ENCODE results near the gene RAPGEF1.
"Not testable (repeated sequence)": the region's sequence is repeated elsewhere in the genome, so short reads cannot be mapped to it uniquely, and the experiment has no call there.

RAPGEF1 gene

GRCh38 chr9:131685753-131686706 is 53.8 kb downstream of the RAPGEF1 start:
- no peak for DNase-seq

- not testable (repeated sequence) for DNase-seq
Observed at GRCh38 chr9:131683094-131683493, 56.8 kb downstream of the RAPGEF1 start.

DNA sequence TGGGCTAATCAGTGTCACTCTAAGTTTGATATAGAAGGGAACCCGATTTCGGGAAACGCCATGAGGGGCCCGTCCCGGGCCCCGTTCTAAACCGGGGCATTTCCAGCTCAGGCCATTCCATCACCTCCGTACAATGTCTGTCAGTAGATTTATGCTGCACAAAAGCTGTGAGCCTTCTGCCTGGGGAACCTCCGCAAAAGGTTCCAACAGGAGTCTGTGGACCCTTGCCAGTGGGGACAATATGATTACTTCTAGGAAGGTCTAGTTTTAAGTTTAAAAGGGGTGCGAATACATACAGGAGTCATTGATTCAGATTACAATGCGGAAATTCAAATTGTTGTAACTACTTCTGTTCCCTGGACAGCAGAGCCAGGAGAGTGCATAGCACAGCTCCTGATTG is 57.6 kb downstream of the RAPGEF1 start:
- no peak for DNase-seq

DNA sequence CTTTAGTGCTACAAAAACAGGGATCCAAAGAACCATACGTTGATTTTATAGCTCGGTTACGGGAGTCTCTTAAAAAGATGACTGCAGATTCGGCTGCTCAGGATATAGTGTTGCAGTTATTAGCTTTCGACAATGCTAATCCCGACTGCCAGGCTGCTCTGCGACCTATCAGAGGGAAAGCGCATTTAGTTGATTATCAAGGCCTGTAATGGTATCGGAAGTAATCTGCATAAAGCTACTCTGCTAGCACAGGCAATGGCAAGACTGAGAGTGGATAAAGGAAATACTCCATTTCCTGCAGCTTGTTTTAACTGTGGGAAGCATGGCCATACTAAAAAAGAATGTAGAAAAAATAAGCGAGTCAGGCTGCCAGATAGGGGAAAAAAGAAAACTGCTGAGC is 58.0 kb downstream of the RAPGEF1 start:
- not testable (repeated sequence) for DNase-seq

- DNase-seq, result not testable (repeated sequence)
Observed at GRCh38 chr9:131681108-131681507, 58.8 kb downstream of the RAPGEF1 start.

DNA sequence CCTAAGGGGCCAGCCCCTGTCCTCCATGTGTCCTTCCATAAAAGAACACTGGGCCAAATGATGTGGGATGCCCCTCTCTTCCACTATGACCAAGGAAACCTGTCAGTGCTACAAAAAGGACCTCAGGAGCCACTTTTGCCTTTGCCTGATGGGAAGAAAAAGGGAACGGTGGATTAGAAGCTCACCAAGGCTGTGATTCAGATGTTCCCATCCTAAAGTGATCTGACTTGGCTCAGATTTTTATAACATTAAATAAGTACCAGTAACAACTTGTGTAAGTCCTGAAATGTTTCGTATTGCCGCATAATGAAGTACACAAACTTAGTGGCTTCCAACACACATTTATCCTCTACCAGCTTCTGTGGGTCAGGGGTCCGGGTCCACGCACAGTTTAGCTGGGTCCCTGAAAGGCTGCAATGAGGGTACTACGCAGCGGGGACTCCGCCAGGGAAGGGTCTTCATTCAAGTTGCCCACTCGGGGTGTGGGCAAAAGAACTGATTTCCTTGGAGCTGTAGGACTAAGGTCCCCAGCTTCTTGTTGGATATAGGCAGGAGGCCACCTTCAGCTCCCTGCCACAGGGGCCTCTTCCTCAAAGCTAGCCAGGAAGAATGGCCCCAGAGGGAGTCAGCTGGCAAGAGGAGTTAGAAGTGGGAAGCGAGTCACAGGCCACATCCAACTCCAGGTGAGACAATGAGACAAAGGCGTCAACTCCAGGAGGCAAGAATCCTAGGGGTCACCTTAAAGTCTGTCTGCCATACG is 60.4 kb downstream of the RAPGEF1 start:
- DNase-seq, result no peak

DNA sequence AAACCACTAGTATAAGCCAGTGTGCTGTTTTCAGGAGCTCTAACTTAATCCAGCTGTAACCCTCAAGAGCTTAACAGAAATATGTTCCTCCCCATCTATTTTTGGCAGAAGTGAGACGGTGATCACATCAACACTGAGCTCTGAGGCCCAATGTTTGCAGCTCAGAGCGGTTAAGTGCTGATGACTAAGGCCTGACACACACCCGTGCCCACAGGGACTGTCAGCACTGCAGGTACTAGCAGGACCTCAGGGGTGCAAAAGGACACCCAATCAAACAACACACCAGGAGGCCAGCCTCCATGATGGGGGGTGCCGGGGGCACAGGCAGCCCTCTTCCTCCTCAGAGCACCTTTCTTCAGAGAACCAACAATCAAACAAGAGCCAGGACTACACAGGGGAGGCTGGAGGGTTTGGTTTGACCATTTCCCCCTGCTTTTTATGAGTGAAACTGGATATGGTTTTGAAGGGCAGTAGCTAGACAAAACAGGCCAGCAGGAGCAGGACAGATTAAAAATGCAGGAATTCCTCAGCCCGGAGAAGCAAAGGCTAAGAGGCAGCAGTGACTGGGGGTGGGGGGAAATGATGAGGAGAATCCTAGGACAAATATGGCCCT is 61.3 kb downstream of the RAPGEF1 start:
- peak; percentile 84 for DNase-seq

GRCh38 chr9:131677444-131678180 is 62.3 kb downstream of the RAPGEF1 start:
- DNase-seq, result no peak

DNA sequence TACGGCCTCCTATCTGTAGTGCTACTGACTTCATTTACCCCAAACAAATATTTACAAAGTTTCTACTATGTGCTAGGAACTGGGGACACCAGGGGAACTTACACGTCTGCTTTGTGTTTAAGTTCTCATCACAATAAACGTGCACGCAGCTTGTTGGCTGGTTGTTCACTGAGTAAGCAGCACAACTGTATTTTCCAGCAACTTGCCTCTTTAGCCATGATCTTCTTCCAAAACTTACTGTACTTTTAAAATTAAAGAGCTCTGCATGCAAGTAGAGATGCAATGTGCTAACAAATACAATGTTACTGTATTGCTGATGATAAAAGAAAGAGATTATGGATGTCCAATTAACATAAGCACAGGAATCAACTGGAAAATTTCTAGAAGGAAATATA is 62.8 kb downstream of the RAPGEF1 start:
- DNase-seq, result no peak

DNA sequence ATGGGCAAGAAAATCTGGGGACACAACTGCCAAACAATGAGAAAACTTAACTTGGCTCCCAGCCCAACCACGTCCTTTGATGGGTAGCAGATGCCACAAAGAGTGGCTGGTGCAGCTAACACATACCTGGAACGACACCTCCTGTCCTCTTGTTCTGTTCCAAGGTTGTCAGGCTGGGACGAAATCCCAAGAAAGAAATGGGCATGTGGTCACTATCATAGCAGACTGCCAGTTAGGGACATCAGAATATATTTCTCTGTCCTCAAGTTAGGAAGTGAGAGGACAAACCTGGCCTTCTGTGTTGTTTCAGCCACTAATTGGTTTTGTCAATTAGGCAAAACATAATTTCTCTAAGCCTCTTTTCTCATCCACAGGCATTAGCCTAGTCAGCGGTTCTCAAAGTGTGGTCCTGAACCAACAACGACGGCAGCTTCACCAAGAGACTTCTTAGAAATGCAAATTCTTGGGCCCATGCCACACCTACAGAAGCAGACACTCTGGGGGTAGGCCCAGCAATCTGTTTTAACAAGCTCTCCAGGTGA is 63.4 kb downstream of the RAPGEF1 start:
- no peak for DNase-seq

DNA sequence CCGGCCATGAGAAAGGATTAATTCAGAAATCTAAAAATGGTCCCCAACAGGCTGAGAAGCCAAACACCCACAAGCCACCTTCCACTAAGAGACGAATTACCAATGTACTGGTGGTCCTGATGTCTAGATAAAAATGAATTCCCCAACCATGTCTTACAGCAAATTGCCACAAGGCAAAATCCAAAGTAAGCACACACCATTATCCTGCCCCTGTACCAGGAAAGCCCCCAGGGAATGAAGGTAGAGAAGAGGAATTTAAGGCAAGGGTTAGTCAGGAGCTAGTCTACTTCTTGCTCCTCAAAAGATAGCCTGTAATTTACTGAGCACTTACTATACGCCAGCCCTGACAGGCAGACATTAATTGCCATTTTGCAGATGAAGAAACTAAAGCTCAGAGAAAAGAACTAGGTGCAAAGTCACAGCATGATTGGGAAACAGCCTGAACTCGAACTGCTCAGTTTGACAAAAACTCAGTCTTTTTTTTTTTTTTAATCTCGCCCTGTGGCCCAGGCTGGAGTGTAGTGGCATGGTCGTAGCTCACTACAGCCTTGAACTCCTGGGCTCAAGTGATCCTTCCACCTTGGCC is 64.3 kb downstream of the RAPGEF1 start:
- no peak for DNase-seq

- DNase-seq, result no peak
Observed at GRCh38 chr9:131674425-131675421, 65.2 kb downstream of the RAPGEF1 start.

- DNase-seq, result no peak
Observed at GRCh38 chr9:131673531-131673930, 66.3 kb downstream of the RAPGEF1 start.

DNA sequence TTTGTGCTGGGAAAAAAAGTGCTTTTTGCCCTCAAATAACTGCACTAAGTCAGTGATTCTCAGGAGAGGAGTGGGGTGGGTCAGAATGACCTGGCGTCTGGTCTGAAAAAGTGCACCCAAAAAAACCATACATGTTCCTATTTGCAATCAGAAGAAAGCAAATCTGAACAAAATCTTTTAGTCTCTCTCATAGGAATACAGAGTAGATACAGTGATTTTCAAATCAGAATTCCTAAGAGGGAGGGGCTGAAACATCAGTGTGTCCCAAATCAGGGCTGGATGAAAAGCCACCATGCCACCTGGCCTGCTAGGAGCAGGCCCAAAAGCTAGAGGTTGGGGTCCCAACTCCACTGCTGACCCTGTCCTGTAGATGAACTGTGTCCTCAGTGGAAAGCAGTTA is 66.8 kb downstream of the RAPGEF1 start:
- DNase-seq, result no peak

GRCh38 chr9:131672451-131672850 is 67.4 kb downstream of the RAPGEF1 start:
- DNase-seq, result no peak

- DNase-seq, result no peak
Observed at GRCh38 chr9:131671133-131671520, 68.7 kb downstream of the RAPGEF1 start.

DNA sequence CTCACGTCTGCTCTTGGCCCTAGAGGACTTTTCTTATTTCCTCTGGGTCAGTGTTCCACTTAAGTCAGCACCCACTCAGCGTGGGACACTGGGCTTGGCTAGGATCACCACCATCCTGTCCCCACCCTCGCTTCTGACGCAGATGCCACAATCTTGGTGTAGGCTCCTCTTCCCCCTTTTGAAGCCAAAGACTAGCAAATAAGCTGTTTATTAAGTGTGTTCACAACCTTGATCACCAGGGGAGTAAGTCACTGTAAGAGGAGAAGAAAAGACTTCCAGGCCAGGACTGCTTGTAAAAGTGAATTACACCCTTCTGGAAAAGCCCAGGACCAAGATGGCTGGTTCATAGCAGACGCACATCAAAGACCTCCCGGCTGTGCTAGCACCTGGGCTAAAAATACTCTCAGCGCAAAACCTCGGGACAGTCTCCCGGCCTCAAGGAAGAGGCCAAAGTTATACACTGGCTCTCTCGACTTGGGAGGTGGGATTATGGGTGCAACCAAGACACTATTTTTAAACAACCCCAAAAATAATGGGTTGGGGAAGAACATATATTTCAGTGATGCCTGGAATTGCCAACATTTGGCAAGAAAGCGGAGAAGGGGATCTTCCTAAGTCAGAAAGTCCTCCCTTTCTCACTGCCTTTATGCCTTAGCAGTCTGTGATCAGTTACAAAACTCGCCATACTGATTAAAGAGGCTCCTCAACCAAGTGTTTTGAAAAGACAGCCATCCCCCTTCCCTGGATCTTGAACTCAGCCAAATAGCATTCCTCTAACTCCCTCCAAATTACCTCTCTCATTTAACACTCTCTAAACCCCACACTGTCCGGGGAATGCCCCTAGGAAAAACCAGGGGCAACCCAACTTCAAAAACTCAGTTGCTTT is 69.4 kb downstream of the RAPGEF1 start:
- DNase-seq, result no peak

GRCh38 chr9:131669269-131670157 is 70.4 kb downstream of the RAPGEF1 start:
- DNase-seq, result no peak
